ENCODE results near the gene FHDC1. TPM values are rescaled to one million over a fixed set of nuclear protein-coding genes. Genes with fewer than 3 reads are reported as not detected.

The FHDC1 gene
- total and polyA plus RNA-seq, 10 of the 15 experiments (the other 5 are each of a cell fraction or from before 2014, with no cell fraction given) = 0.04 to 0.12 (median 0.06) TPM; not detected in 3

DNA sequence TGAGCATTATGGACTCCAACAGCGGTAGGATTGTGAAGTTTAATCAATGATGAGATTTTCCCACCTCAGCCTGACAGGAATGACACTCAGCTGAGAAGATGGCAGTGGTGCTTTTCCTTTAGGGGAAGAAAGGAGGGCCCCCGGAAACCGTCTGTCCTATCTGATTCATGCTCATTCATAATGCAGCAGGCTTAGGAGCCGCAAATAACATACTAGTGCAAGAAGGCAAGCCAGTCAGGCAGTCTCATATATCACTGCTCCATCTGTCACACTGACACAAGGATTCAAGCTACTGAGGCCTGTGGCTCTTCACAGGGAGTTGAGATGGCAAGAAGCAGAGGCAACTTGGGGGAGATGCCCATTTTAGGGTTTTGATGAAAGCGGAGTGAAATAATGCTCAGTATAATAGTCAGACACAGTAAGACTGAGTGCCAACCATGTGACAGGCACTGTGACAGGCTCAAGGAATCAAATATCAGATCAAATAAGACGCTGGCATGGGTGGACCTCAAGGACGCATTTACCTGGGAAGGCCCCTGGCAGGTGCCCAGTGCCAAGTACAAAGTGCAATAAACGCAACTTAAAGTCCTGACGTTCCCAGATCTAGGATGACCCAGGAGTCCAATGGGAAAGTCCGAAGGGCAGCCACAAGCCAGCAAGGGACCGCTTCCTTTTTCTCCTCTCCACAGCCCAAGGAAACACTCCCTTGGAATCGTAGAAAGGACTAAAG, 63.4 kb downstream of the FHDC1 start (continued):
- TF ChIP-seq FOXM1 (IDR thresholded peaks at IDR 0.05; ENCODE audit: low read depth, low read length) (no peak), RELA (IDR thresholded peaks at IDR 0.05; ENCODE audit: borderline replicate concordance, partially characterized antibody) (no peak), SIN3A (IDR thresholded peaks at IDR 0.05; ENCODE audit: low read depth, low read length) (no peak)
- TF ChIP-seq, protein P1, sequence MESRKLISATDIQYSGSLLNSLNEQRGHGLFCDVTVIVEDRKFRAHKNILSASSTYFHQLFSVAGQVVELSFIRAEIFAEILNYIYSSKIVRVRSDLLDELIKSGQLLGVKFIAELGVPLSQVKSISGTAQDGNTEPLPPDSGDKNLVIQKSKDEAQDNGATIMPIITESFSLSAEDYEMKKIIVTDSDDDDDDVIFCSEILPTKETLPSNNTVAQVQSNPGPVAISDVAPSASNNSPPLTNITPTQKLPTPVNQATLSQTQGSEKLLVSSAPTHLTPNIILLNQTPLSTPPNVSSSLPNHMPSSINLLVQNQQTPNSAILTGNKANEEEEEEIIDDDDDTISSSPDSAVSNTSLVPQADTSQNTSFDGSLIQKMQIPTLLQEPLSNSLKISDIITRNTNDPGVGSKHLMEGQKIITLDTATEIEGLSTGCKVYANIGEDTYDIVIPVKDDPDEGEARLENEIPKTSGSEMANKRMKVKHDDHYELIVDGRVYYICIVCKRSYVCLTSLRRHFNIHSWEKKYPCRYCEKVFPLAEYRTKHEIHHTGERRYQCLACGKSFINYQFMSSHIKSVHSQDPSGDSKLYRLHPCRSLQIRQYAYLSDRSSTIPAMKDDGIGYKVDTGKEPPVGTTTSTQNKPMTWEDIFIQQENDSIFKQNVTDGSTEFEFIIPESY (IDR thresholded peaks at IDR 0.05) = no peak
- TF ChIP-seq, protein P2, sequence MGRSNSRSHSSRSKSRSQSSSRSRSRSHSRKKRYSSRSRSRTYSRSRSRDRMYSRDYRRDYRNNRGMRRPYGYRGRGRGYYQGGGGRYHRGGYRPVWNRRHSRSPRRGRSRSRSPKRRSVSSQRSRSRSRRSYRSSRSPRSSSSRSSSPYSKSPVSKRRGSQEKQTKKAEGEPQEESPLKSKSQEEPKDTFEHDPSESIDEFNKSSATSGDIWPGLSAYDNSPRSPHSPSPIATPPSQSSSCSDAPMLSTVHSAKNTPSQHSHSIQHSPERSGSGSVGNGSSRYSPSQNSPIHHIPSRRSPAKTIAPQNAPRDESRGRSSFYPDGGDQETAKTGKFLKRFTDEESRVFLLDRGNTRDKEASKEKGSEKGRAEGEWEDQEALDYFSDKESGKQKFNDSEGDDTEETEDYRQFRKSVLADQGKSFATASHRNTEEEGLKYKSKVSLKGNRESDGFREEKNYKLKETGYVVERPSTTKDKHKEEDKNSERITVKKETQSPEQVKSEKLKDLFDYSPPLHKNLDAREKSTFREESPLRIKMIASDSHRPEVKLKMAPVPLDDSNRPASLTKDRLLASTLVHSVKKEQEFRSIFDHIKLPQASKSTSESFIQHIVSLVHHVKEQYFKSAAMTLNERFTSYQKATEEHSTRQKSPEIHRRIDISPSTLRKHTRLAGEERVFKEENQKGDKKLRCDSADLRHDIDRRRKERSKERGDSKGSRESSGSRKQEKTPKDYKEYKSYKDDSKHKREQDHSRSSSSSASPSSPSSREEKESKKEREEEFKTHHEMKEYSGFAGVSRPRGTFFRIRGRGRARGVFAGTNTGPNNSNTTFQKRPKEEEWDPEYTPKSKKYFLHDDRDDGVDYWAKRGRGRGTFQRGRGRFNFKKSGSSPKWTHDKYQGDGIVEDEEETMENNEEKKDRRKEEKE (IDR thresholded peaks at IDR 0.05) = no peak
- TF ChIP-seq, protein P3, sequence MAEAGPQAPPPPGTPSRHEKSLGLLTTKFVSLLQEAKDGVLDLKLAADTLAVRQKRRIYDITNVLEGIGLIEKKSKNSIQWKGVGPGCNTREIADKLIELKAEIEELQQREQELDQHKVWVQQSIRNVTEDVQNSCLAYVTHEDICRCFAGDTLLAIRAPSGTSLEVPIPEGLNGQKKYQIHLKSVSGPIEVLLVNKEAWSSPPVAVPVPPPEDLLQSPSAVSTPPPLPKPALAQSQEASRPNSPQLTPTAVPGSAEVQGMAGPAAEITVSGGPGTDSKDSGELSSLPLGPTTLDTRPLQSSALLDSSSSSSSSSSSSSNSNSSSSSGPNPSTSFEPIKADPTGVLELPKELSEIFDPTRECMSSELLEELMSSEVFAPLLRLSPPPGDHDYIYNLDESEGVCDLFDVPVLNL (IDR thresholded peaks at IDR 0.05; ENCODE audit: low read depth, low read length) = no peak
